GM19035 (cell line): ENCODE results near the gene GM2A.
"Not testable (repeated sequence)": the region's sequence is repeated elsewhere in the genome, so short reads cannot be mapped to it uniquely, and the experiment has no call there.

Source experiments
- ATAC-seq: cut with Tn5 transposase; IDR thresholded peaks from one replicate; pipeline ENCODE4 v1.9.1; 2021; ENCODE audit not compliant: unreplicated experiment

The GM2A gene

GRCh38 chr5:151227918-151228447 is 25.0 kb upstream of the GM2A start:
- ATAC-seq: no peak

- no peak for ATAC-seq
These were observed 24.0 kb upstream of the GM2A start for GRCh38 chr5:151228986-151229385.

GRCh38 chr5:151230048-151230680 is 22.8 kb upstream of the GM2A start:
- ATAC-seq: no peak

DNA sequence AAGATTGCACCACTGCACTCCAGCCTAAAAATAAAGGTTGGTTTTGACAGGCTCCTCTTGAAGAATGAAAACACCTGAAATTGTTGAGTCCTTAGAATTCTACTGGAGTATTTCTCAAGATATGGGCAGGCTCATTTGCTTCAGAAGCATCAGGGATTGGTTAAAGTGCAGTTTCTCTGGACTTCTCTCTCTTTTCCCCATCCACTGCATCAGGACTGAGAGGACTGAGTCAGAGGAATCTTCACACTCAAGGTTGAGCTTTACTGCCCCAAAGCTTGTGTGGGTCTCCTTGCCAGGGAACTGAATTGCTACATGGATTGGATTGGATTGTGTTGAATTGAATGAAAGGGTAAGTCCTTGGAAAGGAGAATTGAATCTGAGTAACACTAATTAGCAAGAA is 21.6 kb upstream of the GM2A start:
- ATAC-seq: no peak

- ATAC-seq: peak; percentile 55
These were observed 19.3 kb upstream of the GM2A start for GRCh38 chr5:151233616-151234085.

DNA sequence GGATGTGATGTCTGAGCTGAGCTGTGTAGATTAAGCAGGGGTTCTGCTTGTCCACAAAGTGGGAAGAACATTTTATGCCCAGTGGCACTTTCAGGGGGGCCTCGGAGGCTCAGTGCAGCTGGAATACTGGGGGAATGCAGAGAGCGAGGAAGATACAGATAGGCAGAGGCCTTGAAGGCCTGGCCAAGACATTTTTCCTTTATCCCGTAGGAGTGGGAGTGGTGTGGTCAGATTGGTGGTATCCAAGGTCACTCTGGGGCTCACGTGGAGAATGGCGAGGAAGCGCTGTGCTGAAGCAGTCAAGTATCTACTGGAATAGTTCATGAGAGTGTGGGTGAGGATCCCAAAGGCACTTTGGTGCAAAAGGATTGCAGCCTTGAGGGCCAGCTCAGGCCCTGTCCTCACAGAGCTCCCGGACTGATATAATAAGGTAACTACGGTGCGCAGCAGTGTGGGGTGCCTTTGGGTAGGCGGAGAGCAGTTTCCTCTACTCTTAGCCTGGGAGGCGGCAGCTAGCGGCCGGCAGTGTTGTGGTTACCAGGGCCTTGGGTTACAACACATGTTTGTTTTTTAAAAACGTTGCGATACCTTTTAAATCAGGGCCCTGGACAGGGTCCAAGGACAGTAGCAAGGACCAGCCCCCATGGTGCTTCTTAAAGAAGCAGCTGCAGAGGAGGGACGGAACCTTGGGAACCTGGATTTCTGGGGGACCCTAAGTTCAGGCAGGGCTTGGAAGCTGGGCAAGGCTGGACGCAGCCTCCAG is 18.3 kb upstream of the GM2A start:
- ATAC-seq: peak; percentile 69

DNA sequence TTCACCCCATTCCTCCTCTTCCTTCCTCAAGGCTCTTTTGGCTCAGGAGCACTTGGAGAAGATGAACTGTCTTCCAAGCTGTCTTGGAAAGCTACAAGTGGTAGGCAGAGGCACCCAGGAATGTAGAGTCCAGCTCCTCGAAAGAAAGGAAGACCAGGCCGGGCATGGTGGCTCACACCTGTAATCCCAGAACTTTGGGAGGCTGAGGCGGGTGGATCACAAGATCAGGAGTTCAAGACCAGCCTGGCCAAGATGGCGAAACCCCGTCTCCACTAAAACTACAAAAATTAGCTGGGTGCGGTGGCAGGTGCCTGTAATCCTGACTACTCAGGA is 17.8 kb upstream of the GM2A start:
- not testable (repeated sequence) for ATAC-seq

GRCh38 chr5:151236888-151237287 is 16.1 kb upstream of the GM2A start:
- no peak for ATAC-seq

DNA sequence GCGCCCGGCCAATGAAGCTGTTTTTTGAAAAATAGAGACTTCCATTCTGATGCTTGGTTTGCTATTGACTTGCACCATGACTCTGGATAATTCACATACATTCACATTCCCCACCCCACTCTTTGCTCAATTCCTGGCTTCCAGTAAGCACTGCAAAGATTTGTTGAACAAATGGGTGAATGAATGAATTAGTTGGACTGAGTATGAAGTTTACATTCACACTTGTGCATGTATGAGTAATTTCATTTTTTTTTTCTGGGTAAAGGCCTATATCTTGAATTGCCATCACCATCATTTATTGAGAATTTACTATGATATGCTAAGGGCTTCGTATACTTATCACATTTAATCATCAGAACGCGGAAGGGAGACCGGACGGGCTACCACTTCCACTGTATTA is 15.3 kb upstream of the GM2A start:
- no peak for ATAC-seq

- ATAC-seq: peak; percentile 32
These were observed 14.7 kb upstream of the GM2A start for GRCh38 chr5:151238303-151238741.

GRCh38 chr5:151239237-151239861 is 13.6 kb upstream of the GM2A start:
- ATAC-seq: peak; percentile 44

DNA sequence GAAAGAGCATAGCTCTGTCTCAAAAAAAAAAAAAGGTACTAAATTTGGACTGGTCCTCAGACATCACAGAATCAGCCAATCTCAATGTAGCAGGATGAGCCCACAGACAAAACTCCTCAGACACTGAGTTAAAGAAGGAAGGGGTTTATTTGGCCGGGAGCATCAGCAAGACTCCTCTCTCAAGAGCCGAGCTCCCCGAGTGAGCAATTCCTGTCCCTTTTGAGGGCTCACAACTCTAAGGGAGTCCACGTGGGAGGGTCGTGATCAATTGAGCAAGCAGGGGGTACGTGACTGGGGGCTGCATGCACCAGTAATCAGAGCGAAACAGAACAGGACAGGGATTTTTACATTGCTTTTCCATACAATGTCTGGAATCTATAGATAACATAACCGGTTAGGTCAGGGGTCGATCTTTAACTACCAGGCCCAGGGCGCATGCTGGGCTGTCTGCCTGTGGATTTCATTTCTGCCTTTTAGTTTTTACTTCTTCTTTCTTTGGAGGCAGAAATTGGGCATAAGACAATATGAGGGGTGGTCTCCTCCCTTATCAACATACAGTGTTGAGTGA is 12.6 kb upstream of the GM2A start:
- ATAC-seq: not testable (repeated sequence)

DNA sequence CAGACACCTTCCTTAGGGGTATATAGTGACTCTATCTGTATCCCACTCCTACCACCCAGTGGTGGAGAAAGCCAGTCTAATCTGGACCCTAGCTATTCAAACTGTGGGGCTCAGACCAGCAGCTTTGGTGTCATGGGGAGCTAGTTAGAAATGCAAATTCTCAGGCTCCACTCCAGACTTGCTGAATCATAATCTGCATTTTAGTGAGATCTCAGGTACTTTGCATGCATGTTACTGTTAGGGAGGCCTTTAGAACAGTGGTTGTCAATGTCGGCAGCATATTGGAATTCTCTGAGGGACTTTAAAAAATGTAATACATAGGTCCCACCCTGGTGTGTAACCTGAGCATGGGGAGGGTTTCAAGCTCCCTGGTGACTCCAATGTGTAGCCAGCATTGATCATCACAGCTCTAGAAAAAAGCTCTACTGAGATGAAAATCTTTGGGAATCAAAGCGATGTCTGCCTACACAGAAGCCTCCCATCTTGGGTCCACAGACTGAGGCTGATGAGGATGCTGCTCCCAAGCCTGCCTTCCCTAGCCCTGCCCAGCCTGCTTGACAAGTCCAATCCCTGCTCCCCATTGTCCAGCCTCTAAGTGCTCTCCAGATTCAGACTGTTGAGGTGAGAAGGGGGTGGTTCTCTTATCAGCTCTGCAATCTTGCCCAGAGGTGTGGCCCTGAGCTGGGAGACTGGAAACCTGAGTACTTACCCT is 11.9 kb upstream of the GM2A start:
- no peak for ATAC-seq

DNA sequence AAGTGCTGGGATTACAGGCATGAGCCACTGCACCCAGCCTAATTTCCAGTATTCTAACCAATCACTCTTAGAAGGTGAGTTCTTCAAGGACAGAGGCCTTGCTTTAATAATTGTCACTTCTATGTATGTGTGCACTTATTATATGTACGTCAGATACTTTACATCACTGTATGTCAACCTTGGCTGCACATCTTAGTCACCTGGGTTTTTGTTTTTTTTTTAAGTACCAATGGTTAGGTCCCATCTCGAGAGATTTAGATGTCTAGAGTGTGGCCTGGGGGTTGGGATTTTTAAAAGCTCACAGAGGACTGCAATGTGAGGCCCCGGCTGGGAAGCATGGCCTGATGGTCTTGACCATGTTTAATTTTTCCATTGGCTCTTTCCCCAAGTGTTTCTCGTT is 9.9 kb upstream of the GM2A start:
- ATAC-seq: no peak

DNA sequence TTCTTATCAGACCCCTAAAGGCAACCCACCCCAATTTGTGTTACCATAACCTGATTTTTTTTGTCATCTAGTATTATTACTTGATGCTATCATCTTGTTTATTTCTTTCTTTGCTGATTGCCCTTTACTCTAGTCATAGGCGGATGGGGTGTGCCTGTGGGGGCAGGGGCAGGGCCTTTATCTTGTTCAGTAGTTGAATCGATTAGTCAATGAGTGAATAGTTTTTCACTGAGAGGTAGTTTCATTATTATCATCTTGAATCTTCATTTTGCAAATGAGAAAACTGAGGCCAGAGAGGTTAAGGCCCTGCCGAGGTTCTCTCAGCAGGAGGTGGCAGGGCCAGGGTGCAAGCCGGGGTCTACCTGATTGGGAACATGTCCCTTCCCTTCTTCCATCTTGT is 9.4 kb upstream of the GM2A start:
- ATAC-seq: no peak

GRCh38 chr5:151244206-151244605 is 8.8 kb upstream of the GM2A start:
- no peak for ATAC-seq

- no peak for ATAC-seq
These were observed 7.2 kb upstream of the GM2A start for GRCh38 chr5:151245680-151246219.

- no peak for ATAC-seq
These were observed 4.3 kb upstream of the GM2A start for GRCh38 chr5:151248651-151249050.

GRCh38 chr5:151249281-151249680 is 3.7 kb upstream of the GM2A start:
- ATAC-seq: no peak

GRCh38 chr5:151250346-151251000 is 2.5 kb upstream of the GM2A start:
- ATAC-seq: no peak
